NCI-H1930 (cell line): Measurements from ENCODE around the gene LAMP1.
"Not testable (repeated sequence)": the region's sequence is repeated elsewhere in the genome, so short reads cannot be mapped to it uniquely, and the experiment has no call there.

ENCODE experiments used
- DNase-seq, 2 experiments: peaks; one replicate each; lab custom pipeline; 2025; lab: John Stamatoyannopoulos, UW

LAMP1 gene

GRCh38 chr13:113296823-113297369 lies at the start of gene LAMP1:
LAMP1 (plus strand) TSS chr13:113297239; CDS start chr13:113297435, 196 bp downstream.
- peak; percentile 99 to 100 for DNase-seq

- no peak for DNase-seq
Observed at GRCh38 chr13:113252516-113253095, 44.4 kb upstream of the LAMP1 start.

GRCh38 chr13:113257908-113258307 lies 39.1 kb upstream of the LAMP1 start:
- DNase-seq: not testable (repeated sequence)

- no peak for DNase-seq
Observed at GRCh38 chr13:113258321-113259054, 38.6 kb upstream of the LAMP1 start.

GRCh38 chr13:113260996-113261395 lies 36.0 kb upstream of the LAMP1 start:
- no peak for DNase-seq

- not testable (repeated sequence) for DNase-seq
Observed at GRCh38 chr13:113263016-113263415, 34.0 kb upstream of the LAMP1 start.

- no peak for DNase-seq
Observed at GRCh38 chr13:113267642-113268405, 29.2 kb upstream of the LAMP1 start.

- DNase-seq: no peak
Observed at GRCh38 chr13:113272031-113272430, 25.0 kb upstream of the LAMP1 start.

GRCh38 chr13:113272701-113273181 lies 24.3 kb upstream of the LAMP1 start:
- DNase-seq: no peak

- no peak for DNase-seq
Observed at GRCh38 chr13:113273321-113273720, 23.7 kb upstream of the LAMP1 start.

- DNase-seq: no peak
Observed at GRCh38 chr13:113273851-113274590, 23.0 kb upstream of the LAMP1 start.

- DNase-seq: no peak
Observed at GRCh38 chr13:113274721-113275120, 22.3 kb upstream of the LAMP1 start.

GRCh38 chr13:113275387-113275786 lies 21.7 kb upstream of the LAMP1 start:
- DNase-seq: peak in 1 of 2 experiments; percentile 37

GRCh38 chr13:113280126-113280525 lies 16.9 kb upstream of the LAMP1 start:
- DNase-seq: no peak

- DNase-seq: no peak
Observed at GRCh38 chr13:113283904-113284303, 13.1 kb upstream of the LAMP1 start.

GRCh38 chr13:113288880-113289279 lies 8.2 kb upstream of the LAMP1 start:
- DNase-seq: no peak

- no peak for DNase-seq
Observed at GRCh38 chr13:113291129-113291528, 5.9 kb upstream of the LAMP1 start.

- DNase-seq: peak in 1 of 2 experiments; percentile 24
Observed at GRCh38 chr13:113292021-113292862, 4.8 kb upstream of the LAMP1 start.

GRCh38 chr13:113293686-113294085 lies 3.4 kb upstream of the LAMP1 start:
- DNase-seq: no peak

GRCh38 chr13:113295776-113296175 lies 1.3 kb upstream of the LAMP1 start:
- DNase-seq: no peak
